Measurements from ENCODE around the gene TPST1.
"Not testable (repeated sequence)": the region's sequence is repeated elsewhere in the genome, so short reads cannot be mapped to it uniquely, and the experiment has no call there.

Gene TPST1

GRCh38 chr7:66204822-66205740 is at the start of gene TPST1:
Gene TPST1 (plus strand): TSS chr7:66205334. CDS start chr7:66240426, 35,092 bp downstream.
- peak; percentile 77 for DNase-seq

DNA sequence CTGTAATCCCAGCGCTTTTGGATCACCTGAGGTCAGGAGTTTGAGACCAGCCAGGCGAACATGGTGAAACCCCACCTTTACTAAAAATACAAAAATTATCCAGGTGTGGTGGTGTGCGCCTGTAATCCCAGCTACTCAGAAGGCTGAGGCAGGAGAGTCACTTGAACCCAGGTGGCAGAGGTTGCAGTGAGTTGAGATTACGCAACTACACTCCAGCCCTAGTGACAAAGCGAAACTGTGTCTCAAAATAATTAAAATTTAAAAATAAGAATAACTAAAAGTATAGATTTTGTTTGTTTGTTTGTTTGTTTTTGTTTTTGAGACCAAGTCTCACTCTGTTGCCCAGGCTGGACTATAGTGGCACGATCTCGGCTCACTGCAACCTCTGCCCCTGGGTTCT is 49.1 kb upstream of the TPST1 start:
- DNase-seq: not testable (repeated sequence)

- no peak for DNase-seq
Observed at GRCh38 chr7:66157060-66157459, 48.1 kb upstream of the TPST1 start.

- DNase-seq: no peak
Observed at GRCh38 chr7:66162622-66163021, 42.5 kb upstream of the TPST1 start.

GRCh38 chr7:66163186-66163610 is 41.9 kb upstream of the TPST1 start:
- no peak for DNase-seq

GRCh38 chr7:66164356-66164755 is 40.8 kb upstream of the TPST1 start:
- no peak for DNase-seq

GRCh38 chr7:66167773-66168387 is 37.3 kb upstream of the TPST1 start:
- no peak for DNase-seq

DNA sequence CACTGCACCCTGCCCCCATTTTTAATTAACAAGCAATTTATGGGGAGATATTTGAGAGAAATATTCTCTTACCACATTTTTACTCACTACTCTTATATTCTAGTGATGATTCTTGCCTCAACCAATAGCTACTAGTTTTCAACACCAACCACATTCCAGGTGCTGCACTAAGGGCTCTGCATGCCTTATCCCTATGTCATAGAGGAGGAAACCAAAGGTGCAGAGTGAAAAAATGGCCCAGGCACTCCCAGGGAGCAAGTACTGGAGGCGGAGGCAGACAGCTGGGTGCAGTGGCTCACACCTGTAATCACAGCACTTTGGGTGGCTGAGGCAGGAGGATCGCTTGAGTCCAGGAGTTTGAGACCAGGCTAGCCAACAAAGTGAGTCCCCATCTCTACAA is 35.5 kb upstream of the TPST1 start:
- DNase-seq: no peak

DNA sequence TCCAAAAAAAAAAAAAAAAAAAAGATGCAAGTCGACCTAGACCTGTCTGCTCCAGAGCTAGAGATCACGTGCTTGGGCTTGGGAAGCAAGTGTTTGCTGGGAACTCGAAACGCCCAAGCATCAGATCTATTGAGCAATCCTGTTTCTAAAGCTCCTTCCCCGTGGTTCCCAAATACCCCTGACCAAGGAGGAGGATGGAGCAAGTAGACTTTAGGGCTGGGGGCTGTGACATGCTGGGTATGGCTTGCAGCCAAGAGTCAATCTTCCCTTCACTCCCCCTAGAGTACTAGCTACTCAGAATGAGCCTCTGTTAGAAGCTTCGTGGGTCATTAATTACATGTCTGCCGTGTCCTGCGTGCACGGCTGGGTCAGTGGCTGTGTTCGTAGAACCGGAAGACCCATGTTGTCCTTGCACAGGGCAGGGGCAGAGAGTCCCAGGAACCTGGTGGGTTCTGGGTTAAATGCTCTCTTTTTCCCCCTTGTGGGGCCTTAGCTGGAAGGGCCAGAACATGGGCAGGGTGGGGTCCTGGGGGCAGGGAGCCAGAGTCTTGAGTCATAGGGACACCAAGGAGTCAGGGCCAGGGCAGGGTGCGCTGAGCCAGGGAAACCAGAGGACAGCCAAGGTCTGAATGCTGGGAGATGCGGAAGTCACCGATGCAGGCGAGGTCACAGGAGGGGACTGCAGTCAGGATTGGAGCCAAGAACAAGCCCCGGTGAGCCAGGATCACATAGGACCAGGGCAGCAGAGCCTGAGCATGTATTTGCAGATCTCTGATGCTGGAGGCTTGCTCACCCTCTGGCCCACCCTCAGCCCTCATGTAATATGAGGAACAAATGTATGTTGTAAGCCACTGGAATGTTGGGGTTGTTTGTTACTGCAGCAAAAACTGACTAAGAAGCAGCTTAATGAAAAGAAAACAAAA is 34.6 kb upstream of the TPST1 start:
- no peak for DNase-seq

- DNase-seq: not testable (repeated sequence)
Observed at GRCh38 chr7:66172536-66173401, 32.4 kb upstream of the TPST1 start.

GRCh38 chr7:66173856-66174255 is 31.3 kb upstream of the TPST1 start:
- DNase-seq: no peak

GRCh38 chr7:66175006-66175405 is 30.1 kb upstream of the TPST1 start:
- not testable (repeated sequence) for DNase-seq

- DNase-seq: no peak
Observed at GRCh38 chr7:66176914-66177313, 28.2 kb upstream of the TPST1 start.

- DNase-seq: no peak
Observed at GRCh38 chr7:66178258-66178657, 26.9 kb upstream of the TPST1 start.

- no peak for DNase-seq
Observed at GRCh38 chr7:66181329-66181728, 23.8 kb upstream of the TPST1 start.

DNA sequence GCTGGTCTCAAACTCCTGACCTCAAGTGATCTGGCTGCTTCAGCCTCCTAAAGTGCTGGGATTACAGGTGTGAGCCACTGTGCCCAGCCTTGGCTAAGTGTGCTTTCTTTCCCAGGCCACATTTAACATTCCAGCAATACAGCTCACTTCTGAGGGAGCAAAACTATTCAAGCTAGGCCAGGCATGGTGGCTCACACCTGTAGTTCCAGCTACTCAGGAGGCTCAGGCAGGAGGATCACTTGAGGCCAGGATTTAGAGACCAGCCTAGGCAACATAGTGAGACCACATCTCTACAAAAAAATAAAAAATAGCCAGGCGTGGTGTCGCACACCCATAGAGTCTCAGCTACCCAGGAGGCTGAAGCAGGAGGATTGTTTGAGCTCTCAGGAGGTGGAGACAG is 23.3 kb upstream of the TPST1 start:
- DNase-seq: no peak

DNA sequence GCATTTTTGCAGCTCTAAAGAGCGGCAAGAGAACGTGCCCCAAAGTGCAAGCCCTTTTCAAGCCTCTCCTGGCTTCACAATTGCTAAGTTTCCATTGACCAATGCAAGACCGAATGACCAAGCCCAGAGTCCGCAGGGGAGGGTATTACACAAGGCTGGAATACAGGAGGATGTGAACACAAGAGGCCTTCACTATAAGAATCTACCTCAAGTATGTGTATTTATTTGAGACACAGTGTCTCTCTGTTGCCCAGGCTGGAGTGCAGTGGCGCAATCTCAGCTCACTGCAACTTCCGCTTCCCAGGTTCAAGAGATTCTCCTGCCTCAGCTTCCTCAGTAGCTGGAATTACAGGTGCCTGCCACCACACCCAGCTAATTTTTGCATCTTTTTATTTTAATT is 22.2 kb upstream of the TPST1 start:
- DNase-seq: no peak

- DNase-seq: no peak
Observed at GRCh38 chr7:66183700-66184099, 21.4 kb upstream of the TPST1 start.

- DNase-seq: no peak
Observed at GRCh38 chr7:66185680-66186187, 19.4 kb upstream of the TPST1 start.

GRCh38 chr7:66186991-66187390 is 18.1 kb upstream of the TPST1 start:
- no peak for DNase-seq

DNA sequence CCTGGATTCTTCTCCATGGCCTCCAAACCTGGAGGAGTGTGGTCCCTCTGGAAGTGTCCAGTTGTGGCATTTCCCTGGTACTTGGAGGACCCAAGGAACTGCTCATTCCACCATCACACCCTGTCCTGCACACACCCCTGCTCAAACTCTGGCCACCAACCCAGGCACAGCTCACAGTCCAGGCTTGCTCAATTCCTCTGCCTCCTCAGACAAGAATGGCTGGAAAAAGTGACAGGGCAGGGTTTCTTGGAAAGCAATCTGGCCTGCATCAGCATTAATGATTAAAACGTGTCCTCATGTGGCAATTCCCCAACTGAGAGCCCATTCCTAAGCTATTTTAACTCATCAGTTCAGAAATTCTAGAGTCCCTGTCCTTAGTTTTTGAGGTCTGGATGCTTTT is 17.2 kb upstream of the TPST1 start:
- no peak for DNase-seq

DNA sequence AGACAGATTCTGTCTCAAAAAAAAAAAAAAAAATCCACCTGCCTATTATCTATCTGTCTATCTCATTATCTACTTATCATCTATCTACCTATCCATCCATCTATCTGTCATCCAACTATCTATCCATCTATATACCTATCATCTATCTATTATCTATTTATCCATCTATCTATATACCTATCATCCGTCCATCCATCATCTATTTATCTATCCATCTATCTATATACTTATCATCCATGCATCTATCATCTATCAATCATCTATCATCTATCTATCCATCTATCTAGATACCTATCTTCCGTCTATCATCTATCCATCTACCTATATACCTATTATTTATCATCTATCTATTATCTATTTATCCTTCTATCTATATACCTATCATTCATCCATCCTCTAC is 16.5 kb upstream of the TPST1 start:
- no peak for DNase-seq

Measured in stimulated activated CD4-positive, alpha-beta T cell treated with anti-CD3 and anti-CD28 coated beads, Interleukin-1b, Interleukin-23, amount 100 ng/mL, for 48 hours (primary cell).